GM12878 (cell line): Measurements from ENCODE around the gene TROAP. TPM values are rescaled to one million over a fixed set of nuclear protein-coding genes. Genes with fewer than 3 reads are reported as not detected.

ENCODE experiments used
- ATAC-seq: fragments of 200-7000 bp; cut with Tn5 transposase; 3 replicates; pipeline ENCODE4 v1.9.1; 2020; ENCODE audit warnings: mild to moderate bottlenecking, moderate library complexity
- BruUV-seq: library from RNA; stranded (reverse); fragments of 400-500 nt; replicated peaks from 2 replicates; lab custom pipeline; 2021; lab: Mats Ljungman, UMichigan
- CTCF ChIA-PET: fragments of 300-600 bp; sonication (Branson Sonifier 250); formaldehyde crosslinking; extraction: SDS; loops from one replicate; lab custom pipeline; 2021; ENCODE audit warnings: inconsistent platforms; lab: Yijun Ruan, JAX
- POLR2A ChIA-PET: fragments of 350-600 bp; formaldehyde crosslinking; extraction: SDS; loops from one replicate; lab custom pipeline; 2021; ENCODE audit warnings: inconsistent platforms; lab: Charles Lee
- RAD21 ChIA-PET: fragments of 300-600 bp; sonication (Branson Sonifier 250); formaldehyde crosslinking; loops from one replicate; lab custom pipeline; 2023; ENCODE audit warnings: antibody characterized with exemption; ENCODE audit not compliant: unreplicated experiment; lab: Charles Lee
- SMC1A ChIA-PET: fragments of 300-600 bp; sonication (Branson Sonifier 250); formaldehyde crosslinking; loops from one replicate; lab custom pipeline; 2023; ENCODE audit not compliant: unreplicated experiment, uncharacterized antibody; lab: Charles Lee
- DNase-seq: peaks from one replicate; pipeline ENCODE4 v3.0.0-alpha.2; 2011; ENCODE audit warnings: low read depth, low spot score
- FAIRE-seq: peaks from 3 replicates; lab custom pipeline; 2011; peaks lifted over from hg19 to GRCh38; lab: Jason Lieb, UNC
- H2AFZ ChIP-seq: 2 replicates; pipeline ENCODE4 v1.6.0; 2011; ENCODE audit warnings: low read depth, low read length, control low read depth; ENCODE audit not compliant: control insufficient read depth
- H3K27ac ChIP-seq: 2 replicates; pipeline ENCODE4 v1.5.1; 2011; ENCODE audit warnings: control low read depth; ENCODE audit not compliant: control insufficient read depth, insufficient read depth
- H3K27me3 ChIP-seq, 2 experiments: replicated peaks in 1 of 2; 2 replicates each; pipeline versions ENCODE4 v1.6.0 to v1.6.1; 2011; ENCODE audit warnings: low read length in 1 of 2; ENCODE audit not compliant: control insufficient read depth in 2 of 2, insufficient read depth in 2 of 2
- H3K36me3 ChIP-seq, 2 experiments: 2 replicates each; pipeline ENCODE4 v1.5.1; 2011; ENCODE audit warnings: low read length in 1 of 2; ENCODE audit not compliant: control insufficient read depth in 2 of 2, insufficient read depth in 2 of 2
- H3K4me1 ChIP-seq: 2 replicates; pipeline ENCODE4 v1.6.1; 2011; ENCODE audit warnings: mild to moderate bottlenecking, low read length, moderate library complexity, mixed read lengths; ENCODE audit not compliant: control insufficient read depth, insufficient read depth
- H3K4me2 ChIP-seq: 2 replicates; pipeline ENCODE4 v1.6.0; 2011; ENCODE audit warnings: control low read depth; ENCODE audit not compliant: control insufficient read depth, insufficient read depth
- H3K4me3 ChIP-seq: fragments of 200-600 bp; sonication (generic); 2 replicates; pipeline ENCODE4 v1.5.1; 2016
- H3K79me2 ChIP-seq: 2 replicates; pipeline ENCODE4 v1.6.0; 2011; ENCODE audit warnings: low read length; ENCODE audit not compliant: control insufficient read depth, insufficient read depth
- H3K9ac ChIP-seq: 2 replicates; pipeline ENCODE4 v1.8.0; 2011; ENCODE audit warnings: low read length, control low read depth, mixed read lengths; ENCODE audit not compliant: control insufficient read depth, insufficient read depth
- H3K9me3 ChIP-seq: replicated peaks from 3 replicates; pipeline ENCODE4 v1.5.1; 2011; ENCODE audit warnings: mild to moderate bottlenecking, low read length; ENCODE audit not compliant: control insufficient read depth, insufficient read depth
- H4K20me1 ChIP-seq: 2 replicates; pipeline ENCODE4 v1.6.0; 2011; ENCODE audit not compliant: control insufficient read depth, insufficient read depth
- RELA ChIP-seq: fragments of 450-650 bp; IDR thresholded peaks from 2 replicates; pipeline ENCODE4 v1.8.0; 2014; ENCODE audit warnings: borderline replicate concordance; ENCODE audit not compliant: partially characterized antibody
- WGBS: methylation state at CpG from one replicate; pipeline ENCODE4 v1.1.6; 2016; ENCODE audit warnings: low lambda C conversion rate; ENCODE audit not compliant: insufficient replicate concordance, insufficient coverage; ENCODE audit errors: missing lambda C conversion rate; 5-methylcytosine and 5-hydroxymethylcytosine counted together
- in situ Hi-C: fragments of 300-500 bp; cut with MboI; formaldehyde crosslinking; loops from 9 replicates; pipeline ENCODE4 v1.14.3; 2018; ENCODE audit warnings: mixed read lengths
- intact Hi-C: fragments of 100-400 bp; cut with micrococcal nuclease; formaldehyde crosslinking; loops from one replicate; pipeline ENCODE4 v1.14.2; 2022; ENCODE audit not compliant: unreplicated experiment
- polyA plus RNA-seq, 11 experiments: library from polyadenylated mRNA; depleted of rRNA in 4 of 11; unstranded in 6 of 11; stranded (reverse) in 5 of 11; fragments of >200 nt; fragmentation: Nextera tagmentation in 4 of 11; fragmentation: Illumina TruSeq in 1 of 11; extraction: Ambion mirVana in 4 of 11; extraction: Trizol in 1 of 11; gene quantifications; 1 replicate in 1 of 11; 2 replicates in 10 of 11; pipeline versions ENCODE4 v1.2.1 to v1.2.3, GENCODE V29; 2011 to 2016; ENCODE audit warnings: inconsistent platforms in 2 of 11, missing spikeins in 2 of 11, low read depth in 1 of 11
- total RNA-seq, 4 experiments: library from RNA; depleted of rRNA in 3 of 4; stranded (reverse); fragments of >200 nt in 3 of 4; fragmentation: Illumina TruSeq in 1 of 4; extraction: Trizol in 1 of 4; gene quantifications; 2 replicates each; pipeline versions ENCODE4 v1.2.1 to v1.2.3, GENCODE V29; 2013 to 2021
- TF ChIP-seq, protein P1 (sequence below): fragments of 450-650 bp; IDR thresholded peaks from 2 replicates; pipeline ENCODE4 v1.6.1; 2017; ENCODE audit warnings: mild to moderate bottlenecking, moderate library complexity

TROAP gene
- total and polyA plus RNA-seq, 10 of the 15 experiments (the other 5 are each of a cell fraction or from before 2014, with no cell fraction given) = 26.8 to 93.7 (median 52.6) TPM

DNA sequence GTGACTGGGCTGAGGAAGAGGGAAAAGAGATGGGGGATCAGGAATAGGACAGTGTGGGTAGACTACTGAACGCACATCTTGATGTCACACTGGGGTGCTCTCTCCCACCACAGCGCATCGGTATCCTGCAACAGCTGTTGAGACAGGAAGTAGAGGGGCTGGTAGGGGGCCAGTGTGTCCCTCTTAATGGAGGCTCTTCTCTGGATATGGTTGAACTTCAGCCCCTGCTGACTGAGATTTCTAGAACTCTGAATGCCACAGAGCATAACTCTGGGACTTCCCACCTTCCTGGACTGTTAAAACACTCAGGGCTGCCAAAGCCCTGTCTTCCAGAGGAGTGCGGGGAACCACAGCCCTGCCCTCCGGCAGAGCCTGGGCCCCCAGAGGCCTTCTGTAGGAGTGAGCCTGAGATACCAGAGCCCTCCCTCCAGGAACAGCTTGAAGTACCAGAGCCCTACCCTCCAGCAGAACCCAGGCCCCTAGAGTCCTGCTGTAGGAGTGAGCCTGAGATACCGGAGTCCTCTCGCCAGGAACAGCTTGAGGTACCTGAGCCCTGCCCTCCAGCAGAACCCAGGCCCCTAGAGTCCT is 7.1 kb downstream of the TROAP start:
- TSS peak; percentile 57 for BruUV-seq
- Histone ChIP-seq H3K9me3 (no peaks in the 10 kb centered on the region), H3K36me3 (peaks cover 7 to 16% of the 10 kb centered on the region in 2 experiments; a peak in 3 of 4 replicates), H3K9ac (no peak overlapping the region), H2AFZ (no peak overlapping the region), H3K27ac (no peak overlapping the region), H3K4me1 (no peaks in the 10 kb centered on the region; the same call in 1 of the 2 replicates), H3K4me3 (no peak overlapping the region), H4K20me1 (no peaks in the 10 kb centered on the region), H3K79me2 (no peaks in the 10 kb centered on the region), H3K4me2 (no peak overlapping the region), H3K27me3 (peaks cover 2% of the 10 kb centered on the region in 2 experiments; a peak in 2 of 4 replicates)
- POLR2A ChIA-PET = interaction anchor here (0.5 kb wide), 1 partner anchor 20 kb away, joined by 3 read pairs; no protein-coding TSS in a partner anchor
- SMC1A ChIA-PET = interaction anchor here (3.2 kb wide), 1 partner anchor 28 kb away, joined by 30 read pairs; no protein-coding TSS in a partner anchor
- 92% methylated on average over 7 of the region's 7 CpGs for WGBS
- CTCF ChIA-PET = interaction anchor here (0.6 to 4.3 kb wide), 6 partner anchors 18 to 187 kb away, joined by 5 to 72 read pairs (median 6); no protein-coding TSS in a partner anchor
- TF ChIP-seq RELA = no peak
- TF ChIP-seq, protein P1, sequence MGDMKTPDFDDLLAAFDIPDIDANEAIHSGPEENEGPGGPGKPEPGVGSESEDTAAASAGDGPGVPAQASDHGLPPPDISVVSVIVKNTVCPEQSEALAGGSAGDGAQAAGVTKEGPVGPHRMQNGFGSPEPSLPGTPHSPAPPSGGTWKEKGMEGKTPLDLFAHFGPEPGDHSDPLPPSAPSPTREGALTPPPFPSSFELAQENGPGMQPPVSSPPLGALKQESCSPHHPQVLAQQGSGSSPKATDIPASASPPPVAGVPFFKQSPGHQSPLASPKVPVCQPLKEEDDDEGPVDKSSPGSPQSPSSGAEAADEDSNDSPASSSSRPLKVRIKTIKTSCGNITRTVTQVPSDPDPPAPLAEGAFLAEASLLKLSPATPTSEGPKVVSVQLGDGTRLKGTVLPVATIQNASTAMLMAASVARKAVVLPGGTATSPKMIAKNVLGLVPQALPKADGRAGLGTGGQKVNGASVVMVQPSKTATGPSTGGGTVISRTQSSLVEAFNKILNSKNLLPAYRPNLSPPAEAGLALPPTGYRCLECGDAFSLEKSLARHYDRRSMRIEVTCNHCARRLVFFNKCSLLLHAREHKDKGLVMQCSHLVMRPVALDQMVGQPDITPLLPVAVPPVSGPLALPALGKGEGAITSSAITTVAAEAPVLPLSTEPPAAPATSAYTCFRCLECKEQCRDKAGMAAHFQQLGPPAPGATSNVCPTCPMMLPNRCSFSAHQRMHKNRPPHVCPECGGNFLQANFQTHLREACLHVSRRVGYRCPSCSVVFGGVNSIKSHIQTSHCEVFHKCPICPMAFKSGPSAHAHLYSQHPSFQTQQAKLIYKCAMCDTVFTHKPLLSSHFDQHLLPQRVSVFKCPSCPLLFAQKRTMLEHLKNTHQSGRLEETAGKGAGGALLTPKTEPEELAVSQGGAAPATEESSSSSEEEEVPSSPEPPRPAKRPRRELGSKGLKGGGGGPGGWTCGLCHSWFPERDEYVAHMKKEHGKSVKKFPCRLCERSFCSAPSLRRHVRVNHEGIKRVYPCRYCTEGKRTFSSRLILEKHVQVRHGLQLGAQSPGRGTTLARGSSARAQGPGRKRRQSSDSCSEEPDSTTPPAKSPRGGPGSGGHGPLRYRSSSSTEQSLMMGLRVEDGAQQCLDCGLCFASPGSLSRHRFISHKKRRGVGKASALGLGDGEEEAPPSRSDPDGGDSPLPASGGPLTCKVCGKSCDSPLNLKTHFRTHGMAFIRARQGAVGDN = no peak
- no peak for ATAC-seq
- DNase-seq = no peak
- in situ Hi-C loops = no loop called here
- intact Hi-C loops = no loop called here
- RAD21 ChIA-PET = interaction anchor here (2.3 kb wide), 1 partner anchor 28 kb away, joined by 33 read pairs; no protein-coding TSS in a partner anchor
- FAIRE-seq = no peak
